T47D (cell line): ENCODE measurements around the gene CHIA.
A peak's percentile ranks its signal among the peaks of the same experiment; 100 is the strongest.
"Not testable (repeated sequence)": the region's sequence is repeated elsewhere in the genome, so short reads cannot be mapped to it uniquely, and the experiment has no call there.

Source experiments
- DNase-seq, 2 experiments: peaks; one replicate each; pipeline versions ENCODE4 v3.0.0 to v3.0.0-alpha.2; 2011 to 2012; ENCODE audit warnings: low read depth in 1 of 2, low spot score in 1 of 2
- JUND ChIP-seq: IDR thresholded peaks from 2 replicates; pipeline ENCODE4 v1.6.1; 2012; ENCODE audit warnings: low read depth
- in situ Hi-C: cut with HindIII; loops from 2 replicates; pipeline ENCODE4 v1.10.0; 2016; ENCODE audit warnings: low sequenced_read_pairs, low pct_unique_long_range_greater_than_20kb

Gene CHIA

DNA sequence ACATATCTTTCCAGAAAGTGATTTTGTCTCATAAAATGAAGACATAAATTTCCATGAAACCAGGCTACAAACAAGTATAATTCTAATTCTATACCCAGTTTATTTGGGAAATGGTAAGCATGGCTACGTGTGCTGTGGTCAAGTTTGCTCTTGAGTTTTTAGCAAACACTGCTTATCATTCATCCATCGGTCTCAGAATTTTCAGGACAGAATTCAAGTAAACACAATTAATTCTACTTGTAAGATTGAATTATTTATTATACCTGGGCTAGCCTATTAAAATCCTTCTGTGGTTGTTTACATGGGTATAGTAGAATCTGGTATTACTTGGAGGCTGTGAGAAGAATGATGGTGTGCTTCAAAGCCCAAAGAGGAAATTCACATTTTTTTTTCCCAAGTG, 68.3 kb downstream of the CHIA start:
- DNase-seq = peak; percentile 4 to 9
- no peak; the same call in 1 of the 2 replicates for TF ChIP-seq JUND
- in situ Hi-C loops = no loop called here

DNA sequence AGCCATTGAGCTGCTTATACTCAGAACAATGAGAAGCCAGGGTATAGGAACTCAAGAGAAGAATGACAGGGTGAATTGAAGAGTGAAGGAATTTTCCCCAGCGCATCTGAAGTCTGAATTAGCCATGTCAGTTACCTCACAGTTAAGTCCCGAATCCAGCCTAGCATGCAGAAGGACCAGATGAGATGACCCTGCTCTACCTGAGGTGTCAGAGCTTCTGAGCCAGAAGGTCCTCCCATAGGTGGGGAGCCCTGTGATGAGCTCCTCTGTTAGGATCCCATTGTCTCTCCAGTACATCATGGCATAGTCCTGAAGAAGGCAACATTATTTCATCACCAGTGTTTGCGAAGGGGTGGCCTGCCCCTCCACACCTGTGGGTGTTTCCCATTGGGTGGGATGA, 68.7 kb downstream of the CHIA start:
- TF ChIP-seq JUND = no peak
- no peak for DNase-seq
- in situ Hi-C loops = no loop called here

DNA sequence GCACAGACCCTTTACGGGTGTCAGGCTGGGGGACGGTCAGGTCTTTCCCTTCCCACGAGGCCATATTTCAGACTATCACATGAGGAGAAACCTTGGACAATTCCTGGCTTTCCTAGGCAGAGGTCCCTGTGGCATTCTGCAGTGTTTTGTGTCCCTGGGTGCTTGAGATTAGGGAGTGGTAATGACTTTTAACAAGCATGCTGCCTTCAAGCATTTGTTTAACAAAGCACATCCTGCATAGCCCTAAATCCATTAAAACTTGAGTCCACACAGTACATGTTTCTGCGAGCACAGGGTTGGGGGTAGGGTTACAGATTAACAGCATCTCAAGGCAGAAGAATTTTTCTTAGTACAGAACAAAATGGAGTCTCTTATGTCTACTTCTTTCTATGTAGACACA, 69.6 kb downstream of the CHIA start:
- DNase-seq, in situ Hi-C loops: not testable (repeated sequence)

DNA sequence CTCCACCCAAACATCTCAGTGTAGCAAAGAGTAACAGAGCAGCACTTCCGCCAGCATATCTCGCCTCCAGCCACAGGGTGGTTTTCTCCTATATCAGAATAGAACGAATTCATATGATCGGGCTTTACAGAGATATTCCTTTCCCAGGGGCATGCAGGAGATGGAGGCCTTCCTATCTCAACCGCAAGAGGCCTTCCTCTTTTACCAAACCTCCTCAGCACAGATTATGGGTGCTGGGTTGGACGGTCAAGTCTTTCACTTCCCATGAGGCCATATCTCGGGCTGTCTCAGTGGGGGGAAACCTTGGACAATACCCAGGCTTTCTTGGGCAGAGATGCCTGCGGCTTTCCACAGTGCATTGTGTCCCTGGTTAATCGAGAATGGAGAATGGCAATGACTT, 71.1 kb downstream of the CHIA start:
- no peak for TF ChIP-seq JUND
- in situ Hi-C loops = no loop called here
- DNase-seq = no peak

DNA sequence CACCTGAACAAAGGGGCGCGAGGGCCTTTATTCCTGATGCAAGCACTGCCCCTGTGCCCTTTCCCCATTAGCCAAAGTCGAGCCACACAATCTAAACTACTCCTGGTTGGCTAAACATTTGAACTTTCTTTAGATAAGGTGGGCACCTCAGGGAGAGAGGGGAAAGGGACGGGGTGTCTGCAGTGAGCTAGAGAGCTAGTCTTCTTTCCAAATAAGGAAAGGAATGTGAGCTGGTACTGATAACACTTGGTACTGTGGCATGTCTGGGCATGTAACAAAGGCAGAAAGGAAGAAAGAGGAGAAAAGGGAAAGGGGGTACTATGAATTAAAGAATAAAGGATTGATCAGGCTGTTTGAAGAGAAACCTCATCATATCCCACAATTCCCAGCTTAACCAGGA, 74.0 kb downstream of the CHIA start:
- in situ Hi-C loops = no loop called here

DNA sequence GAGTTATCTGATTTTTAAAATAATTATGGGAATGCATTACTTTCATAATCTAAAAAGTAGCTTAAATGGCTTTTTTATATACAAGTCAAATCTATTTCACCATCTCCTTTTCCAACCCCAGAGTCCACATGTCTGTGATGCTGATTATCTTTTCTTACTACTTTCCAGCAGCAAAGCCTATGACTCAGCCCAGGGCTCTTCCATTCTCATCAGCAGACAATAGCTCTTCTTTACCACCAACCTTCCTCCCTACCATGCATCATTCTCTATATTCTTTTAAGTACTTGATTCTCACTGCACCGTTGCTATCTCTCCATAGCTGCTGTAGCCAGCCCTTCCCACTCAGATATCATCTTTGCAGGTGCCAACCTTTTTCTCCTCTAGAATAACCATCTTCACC, 75.6 kb downstream of the CHIA start:
- in situ Hi-C loops = no loop called here
- no peak for DNase-seq
- no peak for TF ChIP-seq JUND

More for the DNA sequence above, 74.0 kb downstream of the CHIA start:
- DNase-seq = no peak
- no peak for TF ChIP-seq JUND

DNA sequence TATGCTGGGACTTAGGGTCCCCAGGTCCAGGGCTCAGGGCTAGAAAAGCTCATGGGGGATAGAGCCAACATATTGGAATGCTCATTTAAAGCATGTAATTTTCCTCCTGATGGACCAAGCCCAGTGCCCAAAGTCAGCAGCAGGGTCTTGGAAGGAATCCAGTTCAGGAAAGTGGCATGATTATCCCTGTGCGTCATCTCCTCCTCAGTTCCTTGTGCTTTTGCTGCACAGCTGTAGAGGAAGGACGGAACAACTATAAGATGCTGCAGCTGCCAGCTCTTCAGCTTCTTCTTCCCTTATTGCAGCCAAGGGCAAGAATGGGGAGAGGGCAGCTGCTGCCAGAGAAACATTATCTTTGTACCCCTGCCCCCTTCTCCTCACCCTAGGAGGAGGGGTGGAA, 78.5 kb downstream of the CHIA start:
- in situ Hi-C loops = no loop called here
- TF ChIP-seq JUND = no peak
- DNase-seq = no peak

DNA sequence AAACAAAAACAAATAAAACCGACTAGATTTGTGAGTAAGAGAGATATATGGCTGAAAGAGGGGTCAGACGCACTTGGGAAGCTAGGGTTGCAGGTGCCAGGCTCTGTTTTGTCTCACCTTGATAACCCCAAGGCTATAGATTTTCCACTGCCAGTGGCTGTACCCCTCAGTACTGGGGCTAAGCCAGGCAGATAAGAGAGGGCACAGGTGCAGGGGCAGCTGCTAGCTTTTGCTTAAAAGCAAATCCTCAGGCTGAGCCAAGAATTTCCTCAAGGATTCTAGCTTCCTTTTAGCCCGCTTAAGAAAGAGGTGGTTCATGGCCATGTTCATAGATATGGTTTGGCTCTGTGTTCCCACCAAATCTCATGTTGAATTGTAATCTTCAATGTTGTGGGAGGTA, 79.0 kb downstream of the CHIA start:
- in situ Hi-C loops = no loop called here
- no peak for TF ChIP-seq JUND
- DNase-seq = no peak
